Breast epithelium (tissue), 4 donors: ENCODE data around the gene VAC14. TPM values are rescaled to one million over a fixed set of nuclear protein-coding genes. Genes with fewer than 3 reads are reported as not detected.

Experiments
- DNase-seq, 2 donors: peaks; one replicate each; pipeline ENCODE4 v3.0.0-alpha.2; 2019; ENCODE audit warnings: low spot score in 2 of 2
- H3K27ac ChIP-seq, 2 donors: fragments of 200-600 bp; sonication (generic) in 1 of 2; one replicate each; pipeline ENCODE4 v1.5.1; 2016 to 2019; ENCODE audit warnings: mild to moderate bottlenecking in 1 of 2
- H3K27me3 ChIP-seq, 2 donors: fragments of 200-600 bp; sonication (generic) in 1 of 2; one replicate each; pipeline versions ENCODE4 v1.5.1 to v1.6.0; 2017 to 2019; ENCODE audit warnings: control low read depth in 1 of 2, mild to moderate bottlenecking in 1 of 2
- H3K36me3 ChIP-seq: fragments of 200-600 bp; one replicate; pipeline ENCODE4 v1.5.1; 2019
- H3K4me1 ChIP-seq, 2 donors: fragments of 200-600 bp; sonication (generic); one replicate each; pipeline ENCODE4 v1.5.1; 2016 to 2019; ENCODE audit warnings: control low read depth in 1 of 2
- H3K4me3 ChIP-seq, 3 donors: fragments of 200-600 bp; sonication (generic); 1 replicate in 2 of 3; 2 replicates in 1 of 3; pipeline ENCODE4 v1.5.1; 2016 to 2019; ENCODE audit warnings: mild to moderate bottlenecking in 3 of 3, moderate library complexity in 2 of 3
- H3K9me3 ChIP-seq, 2 donors: fragments of 200-600 bp; sonication (generic) in 1 of 2; one replicate each; pipeline ENCODE4 v1.5.1; 2016 to 2019; ENCODE audit warnings: control low read depth in 1 of 2
- CTCF ChIP-seq, 3 donors: fragments of 450-650 bp; IDR thresholded peaks; one replicate each; pipeline ENCODE4 v1.5.1; 2016 to 2017; ENCODE audit warnings: antibody characterized with exemption in 3 of 3, mild to moderate bottlenecking in 3 of 3, moderate library complexity in 3 of 3
- POLR2A ChIP-seq: fragments of 450-650 bp; IDR thresholded peaks from one replicate; pipeline ENCODE4 v1.6.1; 2016; ENCODE audit warnings: antibody characterized with exemption, mild to moderate bottlenecking, moderate library complexity
- POLR2AphosphoS5 ChIP-seq, 3 donors: sonication (generic); formaldehyde crosslinking; IDR thresholded peaks; one replicate each; pipeline ENCODE4 v1.6.1; 2017; ENCODE audit warnings: antibody characterized with exemption in 3 of 3
- intact Hi-C: fragments of 100-400 bp; cut with DNase I; formaldehyde crosslinking; loops from one replicate; pipeline ENCODE4 v1.15.1; 2023; ENCODE audit warnings: low total_unique reads
- total RNA-seq, 3 donors: library from RNA; depleted of rRNA; stranded (reverse); fragments of >200 nt; gene quantifications; one replicate each; pipeline ENCODE4 v1.1.0, GENCODE V29; 2016

VAC14 gene
- total RNA-seq, 3 donors from 2014 or later, result 26.7 to 29.4 (median 28.5) TPM

GRCh38 chr16:70790815-70791214, 10.1 kb downstream of the VAC14 start:
- TF ChIP-seq CTCF (IDR thresholded peaks at IDR 0.05) (no peak), POLR2AphosphoS5 (IDR thresholded peaks at IDR 0.05) (no peak)
- Histone ChIP-seq H3K27ac (no peak overlapping the region), H3K27me3 (no peaks in the 10 kb centered on the region), H3K4me1 (no peaks in the 10 kb centered on the region), H3K36me3 (no peaks in the 10 kb centered on the region), H3K4me3 (no peak overlapping the region), H3K9me3 (no peaks in the 10 kb centered on the region)
- intact Hi-C loops, result loop anchor here (1.0 kb wide), 1 partner anchor 30 kb away; no protein-coding TSS in a partner anchor
- no peak for DNase-seq

- Histone ChIP-seq H3K36me3 (no peaks in the 10 kb centered on the region), H3K27ac (peak overlapping the region in 1 of 2 donors; percentile 43), H3K4me1 (no peaks in the 10 kb centered on the region), H3K9me3 (no peaks in the 10 kb centered on the region), H3K27me3 (no peaks in the 10 kb centered on the region), H3K4me3 (no peak overlapping the region)
- intact Hi-C loops, result no loop called here
- no peak for DNase-seq
- TF ChIP-seq CTCF (IDR thresholded peaks at IDR 0.05) (no peak), POLR2A (no peak), POLR2AphosphoS5 (IDR thresholded peaks at IDR 0.05) (no peak)
These were observed 11.1 kb downstream of the VAC14 start for GRCh38 chr16:70789595-70790447.

GRCh38 chr16:70788668-70789594, 12.0 kb downstream of the VAC14 start:
- no peak for TF ChIP-seq POLR2AphosphoS5 (IDR thresholded peaks at IDR 0.05)
- TF ChIP-seq POLR2A, result no peak
- no peak for TF ChIP-seq CTCF (IDR thresholded peaks at IDR 0.05)
- Histone ChIP-seq H3K4me1 (no peaks in the 10 kb centered on the region), H3K4me3 (no peak overlapping the region), H3K27ac (peak overlapping the region in 1 of 2 donors; percentile 43), H3K27me3 (no peaks in the 10 kb centered on the region), H3K9me3 (no peaks in the 10 kb centered on the region), H3K36me3 (no peaks in the 10 kb centered on the region)
- DNase-seq, result peak; percentile 57 to 66
- intact Hi-C loops, result no loop called here

GRCh38 chr16:70786020-70786755, 14.8 kb downstream of the VAC14 start:
- no peaks in the 10 kb centered on the region for H3K9me3 ChIP-seq
- H3K27me3 ChIP-seq, result no peaks in the 10 kb centered on the region
- no peak overlapping the region for H3K4me3 ChIP-seq
- TF ChIP-seq POLR2AphosphoS5 (IDR thresholded peaks at IDR 0.05), result no peak
- no peak for TF ChIP-seq POLR2A
- no peak for TF ChIP-seq CTCF (IDR thresholded peaks at IDR 0.05)
- DNase-seq, result no peak
- intact Hi-C loops, result no loop called here
- H3K27ac ChIP-seq, result no peak overlapping the region
- no peaks in the 10 kb centered on the region for H3K4me1 ChIP-seq
- no peaks in the 10 kb centered on the region for H3K36me3 ChIP-seq
